Measurements from ENCODE around the gene CNTN5. TPM values are rescaled to one million over a fixed set of nuclear protein-coding genes. Genes with fewer than 3 reads are reported as not detected.
A peak's percentile ranks its signal among the peaks of the same experiment; 100 is the strongest.

The CNTN5 gene
- polyA plus RNA-seq, 3 donors = 14.5 to 19.1 (median 18.4) TPM

DNA sequence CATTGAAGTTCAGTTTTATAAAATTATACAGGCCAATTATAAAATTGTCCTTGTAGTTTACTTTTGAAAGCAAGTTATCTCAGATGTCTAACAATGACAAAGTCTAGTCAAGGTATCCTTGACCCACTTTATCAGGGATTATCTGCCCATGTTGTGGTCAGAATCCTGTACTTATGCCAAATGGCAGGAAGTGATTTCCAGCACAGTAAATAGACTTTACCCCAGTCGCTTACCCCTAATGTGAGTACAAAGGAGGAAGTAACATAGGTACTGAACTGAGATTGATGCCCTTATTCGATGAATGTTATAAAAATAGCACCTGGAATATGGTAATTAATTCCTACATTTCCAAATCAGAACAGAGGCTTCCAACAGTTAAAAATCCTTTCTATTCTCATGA is 355.7 kb downstream of the CNTN5 start:
- DNase-seq = no peak

DNA sequence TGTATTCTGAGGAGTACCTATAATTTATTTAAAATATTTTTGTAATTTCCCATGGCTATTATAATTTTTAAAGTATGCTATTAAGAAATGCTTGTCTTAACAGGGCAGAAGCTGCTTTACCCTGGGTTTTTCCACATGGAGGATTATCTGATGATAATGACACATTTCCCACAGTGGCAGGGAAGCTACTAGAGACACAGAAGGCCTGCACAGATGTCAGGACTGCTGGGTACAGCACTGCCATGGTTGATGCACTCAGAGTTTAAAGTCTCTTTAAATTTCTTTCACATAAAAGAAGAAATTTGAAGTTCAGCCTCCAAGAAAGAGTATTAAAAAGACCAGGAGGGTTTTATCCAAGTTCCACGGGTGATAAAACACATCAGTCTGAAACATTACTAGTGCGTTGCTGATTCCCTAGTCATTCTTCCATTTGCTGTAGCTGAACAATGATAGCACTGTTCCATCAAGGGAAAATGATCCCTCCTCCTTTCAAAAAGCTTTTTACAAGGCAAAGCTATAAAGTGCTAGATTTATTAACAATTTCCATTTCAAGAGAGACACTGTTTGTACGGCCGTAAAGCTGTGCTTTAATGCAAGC is 363.0 kb downstream of the CNTN5 start:
- peak; percentile 21 for DNase-seq

DNA sequence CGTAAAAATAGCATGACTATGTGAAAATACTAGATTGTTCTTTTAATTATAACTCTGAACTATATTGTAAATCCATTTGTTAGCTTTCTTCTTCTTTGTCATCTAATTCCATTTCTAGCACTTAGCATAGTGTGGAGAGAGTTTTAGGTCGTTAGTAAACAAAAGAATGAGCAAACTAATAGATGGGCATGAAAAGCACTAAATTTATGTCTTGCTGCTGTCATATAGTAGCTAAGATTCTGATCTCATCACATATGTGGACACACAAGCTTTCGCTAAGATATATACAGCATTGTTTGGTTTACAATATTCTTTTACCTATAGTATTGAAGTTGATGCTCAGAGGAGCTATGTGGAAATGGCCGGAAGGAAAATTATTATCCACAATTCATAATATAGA is 370.5 kb downstream of the CNTN5 start:
- DNase-seq = no peak

DNA sequence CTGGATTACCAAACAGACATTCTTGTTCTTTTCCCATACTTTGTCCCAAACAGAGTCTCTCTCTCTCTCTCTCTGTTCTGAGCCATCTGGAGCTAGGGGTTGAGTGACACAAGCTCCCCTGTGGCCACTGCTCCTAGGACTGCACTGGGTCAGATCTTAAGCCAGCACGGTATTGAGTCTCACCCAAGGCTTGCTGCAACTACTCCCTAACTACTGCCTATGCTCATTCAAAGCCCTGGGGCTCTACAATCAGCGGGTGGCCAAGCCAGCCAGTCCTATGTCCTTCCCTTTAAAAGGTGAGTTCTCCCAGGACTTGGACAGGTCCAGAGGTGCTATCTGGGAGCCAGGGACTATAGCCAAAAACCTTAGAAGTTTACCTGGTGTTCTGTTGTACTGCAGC is 385.6 kb downstream of the CNTN5 start:
- no peak for DNase-seq

DNA sequence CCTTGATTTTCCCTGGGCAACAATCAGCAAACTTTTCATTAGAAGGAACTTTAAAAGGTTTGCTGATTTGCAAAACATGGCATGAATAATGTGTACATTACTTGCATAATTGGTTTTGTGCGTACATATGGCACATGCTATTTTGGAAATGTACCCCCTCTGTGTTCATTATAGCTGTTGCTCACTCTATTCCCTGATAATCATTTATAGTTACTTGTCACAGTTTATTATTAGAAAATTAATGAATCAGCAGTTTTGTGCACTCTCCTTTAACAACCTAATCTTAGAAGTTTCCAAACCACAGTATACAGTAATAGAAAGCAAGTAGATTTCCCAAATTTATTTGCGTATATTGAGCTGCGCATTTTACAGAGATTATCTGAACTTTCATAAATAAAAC is 389.9 kb downstream of the CNTN5 start:
- no peak for DNase-seq

DNA sequence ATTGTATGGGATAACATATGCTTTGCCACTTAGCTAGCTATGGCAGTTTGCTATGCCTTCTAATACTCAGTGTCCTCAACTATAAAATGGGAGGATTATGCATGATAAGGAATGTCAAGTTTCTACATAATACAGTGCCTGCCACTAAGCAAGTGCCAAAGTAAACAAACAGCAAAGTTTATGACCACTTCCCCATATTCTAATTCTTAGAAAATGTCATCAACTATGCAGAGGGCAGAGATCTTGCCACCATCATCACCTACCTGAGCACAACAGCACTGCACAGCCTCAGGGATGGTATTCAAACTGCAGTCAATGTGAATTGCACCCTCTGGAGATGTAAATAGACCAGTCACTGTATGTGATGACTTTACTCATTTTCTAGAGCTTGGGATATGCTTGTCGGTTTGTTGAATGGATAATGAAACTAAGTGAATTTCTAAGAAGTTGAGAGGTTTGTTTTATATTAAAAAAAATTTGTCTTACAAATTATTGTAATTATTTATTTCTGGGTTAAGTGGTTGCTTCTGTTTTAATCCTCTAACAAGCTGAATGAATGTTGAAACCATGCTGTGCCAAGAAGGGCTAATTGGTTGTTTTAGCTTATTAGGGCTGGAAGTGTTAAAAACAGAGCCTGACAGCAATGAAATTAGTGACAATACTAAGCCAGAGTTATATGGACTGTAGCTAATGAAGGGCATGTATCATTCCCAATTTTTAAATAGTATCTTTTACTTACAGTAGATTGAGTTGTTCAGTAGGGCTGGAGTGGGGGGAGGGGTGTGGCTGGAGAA is 398.4 kb downstream of the CNTN5 start:
- no peak for DNase-seq

DNA sequence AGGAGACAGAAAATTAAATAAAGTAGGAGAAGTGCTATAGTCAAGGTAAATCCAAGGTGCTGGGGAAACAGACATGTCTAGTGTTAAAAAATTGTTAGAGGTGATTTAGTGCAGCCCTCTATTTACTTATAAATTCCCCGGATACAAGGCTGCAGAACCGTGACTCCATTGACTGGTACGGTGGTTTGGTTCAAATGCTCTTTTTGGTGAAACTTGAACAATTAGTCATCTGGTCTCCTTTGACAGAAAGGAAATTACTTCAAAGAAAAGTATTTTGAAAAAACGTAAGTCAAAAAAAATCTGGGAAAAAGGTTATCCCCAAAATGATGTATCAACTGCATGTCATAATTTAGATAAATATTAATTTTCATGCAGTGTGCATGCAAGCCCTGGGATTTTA is 399.2 kb downstream of the CNTN5 start:
- DNase-seq = no peak

DNA sequence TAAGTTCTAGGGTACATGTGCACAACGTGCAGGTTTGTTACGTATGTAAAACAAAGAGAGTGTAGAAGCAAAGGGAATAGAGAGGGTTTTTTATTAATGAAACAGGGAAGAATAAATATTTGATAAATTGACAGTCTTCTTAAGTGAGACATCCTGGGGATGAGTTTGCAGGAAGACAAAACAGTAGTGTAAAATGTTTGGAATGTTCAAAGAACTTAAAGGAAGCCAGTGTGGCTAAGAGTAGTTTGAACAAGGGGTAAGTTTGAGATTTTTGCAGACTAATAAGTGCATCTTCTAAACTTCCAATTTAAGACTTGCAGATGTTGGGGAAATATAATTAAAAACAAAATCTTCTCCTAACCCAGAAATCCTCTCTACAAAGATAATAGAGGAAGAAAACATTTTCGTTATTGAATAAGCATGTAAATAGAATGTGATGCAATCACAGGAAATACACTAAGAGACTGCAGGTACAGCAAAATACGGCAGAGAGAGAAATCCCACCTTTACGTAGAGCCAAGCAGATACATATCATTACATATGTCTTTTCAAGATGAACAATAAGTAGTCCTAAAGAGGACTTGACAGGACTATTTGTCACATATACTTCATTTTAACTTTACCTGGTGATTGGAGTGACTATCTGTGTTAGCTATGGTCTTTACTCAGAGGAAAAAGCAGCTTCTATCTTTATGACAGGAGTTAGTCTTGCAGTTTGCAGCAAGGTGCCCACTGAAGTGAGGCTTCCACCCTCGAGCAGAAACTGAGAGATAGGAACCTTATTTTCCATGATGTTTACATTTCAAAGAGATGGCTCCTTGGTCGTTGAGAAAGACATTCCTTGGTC is 402.1 kb downstream of the CNTN5 start:
- DNase-seq = no peak

DNA sequence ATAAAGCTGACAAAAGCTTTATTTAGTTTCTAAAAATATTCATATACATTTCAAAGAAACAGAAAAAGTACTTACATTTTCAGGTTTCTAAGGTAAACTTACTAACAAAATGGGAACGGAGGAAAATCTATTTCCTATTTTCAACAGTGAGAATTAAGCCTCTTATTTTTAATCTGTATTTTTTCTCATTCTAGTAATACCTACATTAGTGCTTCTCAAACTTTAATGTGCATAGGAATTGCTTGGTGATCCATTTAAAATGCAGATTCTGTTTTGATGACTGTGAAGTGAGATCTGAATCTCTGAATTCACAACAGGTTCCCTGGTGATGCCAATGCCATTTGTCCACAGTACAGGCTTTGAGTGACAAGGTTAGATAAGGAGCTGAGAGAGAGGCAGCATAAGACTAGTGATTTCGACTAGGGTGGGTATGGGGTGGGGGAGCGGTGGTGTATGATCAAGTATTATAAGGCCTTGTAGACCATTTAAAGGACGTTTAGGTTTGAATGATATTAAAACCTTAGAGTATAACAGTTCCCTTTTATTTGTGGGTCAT is 402.8 kb downstream of the CNTN5 start:
- DNase-seq = no peak

DNA sequence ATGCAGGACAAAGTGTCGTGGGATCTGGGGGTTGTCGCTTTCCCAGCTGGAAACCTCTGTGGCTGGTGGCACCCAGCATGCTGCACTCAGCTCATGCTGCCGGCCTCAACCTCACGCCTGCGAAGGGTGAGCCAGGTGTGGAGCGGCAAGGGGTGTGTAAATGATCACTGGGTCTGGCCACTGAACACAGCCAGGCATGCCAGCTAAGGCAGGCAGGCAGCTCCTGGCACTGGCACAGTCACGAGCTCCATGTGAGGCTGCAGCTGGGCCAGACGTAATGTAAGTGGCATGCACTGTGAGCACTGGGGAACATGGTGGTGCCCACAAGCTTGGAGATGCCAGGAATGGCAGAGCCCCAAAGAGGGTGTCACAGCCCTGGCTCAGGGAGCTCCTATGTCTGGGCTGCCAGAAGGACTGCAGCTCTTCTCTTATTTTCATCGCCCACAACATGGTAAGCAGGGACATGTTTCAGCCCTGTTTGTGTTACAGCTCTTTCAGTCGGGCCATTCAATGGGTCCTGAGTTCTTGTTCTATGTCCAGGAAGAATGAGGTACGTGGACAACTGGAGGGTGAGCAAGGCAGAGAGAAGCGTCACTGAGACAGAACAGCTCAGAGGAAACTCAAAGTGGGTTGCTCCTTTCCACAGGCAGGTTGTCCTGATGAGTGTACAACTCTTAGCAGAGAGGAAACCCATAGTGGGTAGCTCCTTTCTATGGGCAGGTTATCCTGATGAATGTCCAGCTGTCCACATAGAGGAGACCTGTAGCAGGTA is 403.8 kb downstream of the CNTN5 start:
- DNase-seq = no peak

DNA sequence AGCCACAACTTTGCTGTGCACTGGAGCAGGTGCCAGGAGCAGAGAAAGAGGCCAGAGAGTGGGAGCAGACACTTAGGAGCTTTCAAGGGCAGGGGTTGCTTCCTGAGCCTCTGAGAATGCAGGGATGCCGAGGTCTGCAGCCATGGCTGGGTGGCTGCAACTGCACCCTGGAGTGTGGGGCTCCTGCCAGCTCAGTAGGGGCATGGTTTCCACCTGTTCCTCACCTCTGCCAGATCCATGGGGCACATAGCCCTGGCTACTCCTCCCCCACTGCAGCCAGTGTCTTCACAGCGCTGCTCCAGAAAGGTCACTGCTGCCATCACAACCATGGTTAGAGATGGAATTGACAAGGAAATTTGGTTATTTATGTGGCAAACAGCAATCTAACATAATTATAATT is 404.8 kb downstream of the CNTN5 start:
- no peak for DNase-seq

DNA sequence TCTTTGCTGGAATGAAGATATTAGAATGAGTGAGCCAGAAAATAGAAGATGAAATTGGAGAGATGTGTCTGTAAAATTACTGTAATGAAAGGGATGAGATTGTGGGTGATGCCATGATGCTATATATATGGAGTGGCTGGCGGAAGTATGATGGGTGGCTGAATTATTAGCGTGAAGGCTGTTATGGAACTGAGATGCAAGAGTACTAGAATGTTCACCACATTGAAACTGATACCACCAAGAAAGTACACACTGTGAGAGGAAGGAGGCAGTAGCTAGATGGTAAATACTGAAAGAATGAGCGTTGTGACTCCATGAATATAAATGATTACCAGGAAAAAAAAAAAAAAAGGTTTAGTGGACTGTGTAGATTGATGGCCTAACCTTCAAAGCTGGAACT is 411.9 kb downstream of the CNTN5 start:
- DNase-seq = no peak

DNA sequence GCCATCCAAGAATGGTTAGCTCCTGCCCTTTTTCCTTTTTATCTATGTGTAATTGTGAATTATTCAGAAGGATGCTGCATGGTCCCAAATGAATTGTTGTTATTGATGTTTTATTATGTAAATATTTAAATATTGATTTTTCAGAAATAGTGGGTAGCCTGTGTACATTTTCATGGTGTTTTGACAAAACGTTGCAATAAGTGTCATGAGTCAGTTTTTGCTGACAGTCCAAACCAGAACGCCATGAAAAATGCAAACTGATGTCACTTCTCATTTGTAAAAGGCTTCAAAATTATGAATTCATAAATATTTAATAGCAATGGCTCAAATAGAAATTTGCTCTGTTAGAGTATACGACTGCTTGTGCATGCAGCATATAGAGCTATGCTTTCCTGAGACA is 422.5 kb downstream of the CNTN5 start:
- no peak for DNase-seq

DNA sequence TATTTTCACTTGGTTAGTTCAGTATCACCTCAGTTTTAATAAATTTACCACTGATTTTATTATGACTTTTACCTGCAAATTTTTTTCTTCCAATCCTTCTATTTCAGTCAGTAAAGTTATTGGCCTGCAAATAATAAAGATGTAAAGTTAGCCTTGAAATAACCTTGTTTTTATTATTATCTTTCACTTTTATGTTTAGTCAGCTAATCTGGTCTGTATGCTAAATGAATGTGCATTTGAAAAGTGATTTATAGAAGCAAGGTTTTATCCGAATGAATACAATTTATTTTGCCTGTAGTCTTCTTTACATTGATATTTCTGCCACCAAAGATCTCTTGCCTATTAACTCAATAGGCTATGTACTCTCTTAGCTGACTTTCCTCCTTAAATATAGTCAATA is 425.7 kb downstream of the CNTN5 start:
- no peak for DNase-seq

DNA sequence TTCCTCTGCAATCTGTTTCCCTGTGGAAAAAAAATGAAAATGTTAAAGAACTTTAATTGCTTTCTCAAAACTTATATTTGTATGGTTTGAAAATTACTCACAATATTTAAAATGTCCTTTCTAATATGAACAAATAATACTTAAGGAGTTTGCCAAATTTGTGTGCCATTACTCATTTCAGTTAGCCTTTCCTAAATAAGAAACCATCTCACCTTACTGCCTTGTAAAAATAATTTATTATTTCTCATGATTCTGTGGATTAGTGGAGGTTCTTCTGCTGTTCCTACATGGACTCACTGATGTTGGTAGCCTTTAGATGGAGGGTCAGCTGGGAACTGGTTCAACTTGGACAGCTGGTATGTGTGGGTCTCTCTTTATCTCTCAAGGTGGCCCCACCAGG is 428.6 kb downstream of the CNTN5 start:
- no peak for DNase-seq

DNA sequence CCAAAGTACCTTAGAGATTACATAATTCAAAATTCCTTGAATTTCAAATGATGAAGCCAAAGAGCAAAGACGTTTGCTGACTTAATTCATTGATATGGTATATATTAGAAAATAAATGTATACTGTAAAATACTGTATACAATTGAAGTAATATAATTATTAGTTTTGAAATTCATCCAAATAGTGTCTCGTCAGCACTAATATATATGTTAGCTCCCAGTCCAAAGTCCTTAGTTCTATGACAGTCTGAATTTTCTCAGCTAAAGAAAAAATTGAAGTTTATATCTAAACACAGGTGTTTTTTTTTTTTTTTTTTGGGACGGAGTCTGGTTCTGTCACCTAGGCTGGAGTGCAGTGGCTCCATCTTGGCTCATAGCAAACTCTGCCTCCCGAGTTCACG is 431.3 kb downstream of the CNTN5 start:
- no peak for DNase-seq

DNA sequence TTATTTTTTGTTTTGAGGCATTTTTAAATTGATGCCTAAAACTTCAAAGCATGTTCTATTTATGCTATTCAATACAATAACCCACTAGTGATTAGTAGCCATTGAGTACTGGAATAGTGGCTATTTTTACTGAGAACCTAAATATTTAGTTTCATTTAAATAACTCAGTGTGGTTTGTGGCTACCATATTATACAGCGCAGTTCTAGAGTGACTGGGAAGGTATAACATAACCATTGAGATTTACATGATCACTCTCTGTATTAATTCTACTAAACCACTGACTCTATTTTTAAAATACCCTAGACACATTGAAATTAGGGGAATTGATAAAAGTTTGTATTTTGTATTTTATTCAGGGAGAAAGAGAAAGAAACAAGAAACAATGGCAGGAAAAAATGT is 441.2 kb downstream of the CNTN5 start:
- DNase-seq = no peak

DNA sequence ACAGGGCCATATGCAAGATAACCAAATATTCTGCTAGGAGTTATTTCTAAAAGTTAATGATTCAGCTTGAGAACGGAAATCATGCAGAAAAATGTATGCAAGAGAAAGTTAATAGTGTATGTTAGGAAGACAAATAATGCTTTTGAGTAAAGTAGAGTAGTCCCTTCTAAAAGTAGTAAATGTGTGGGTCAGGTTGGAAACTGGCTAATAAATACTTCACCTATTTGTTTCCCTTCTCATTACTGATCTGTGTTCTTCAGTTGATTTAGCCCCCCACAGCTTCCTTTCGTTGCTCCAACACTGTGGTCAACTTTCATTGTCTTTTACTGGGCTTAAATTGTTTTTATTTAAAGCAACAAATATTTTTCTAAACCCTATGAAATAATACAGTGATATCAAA is 444.2 kb downstream of the CNTN5 start:
- no peak for DNase-seq

DNA sequence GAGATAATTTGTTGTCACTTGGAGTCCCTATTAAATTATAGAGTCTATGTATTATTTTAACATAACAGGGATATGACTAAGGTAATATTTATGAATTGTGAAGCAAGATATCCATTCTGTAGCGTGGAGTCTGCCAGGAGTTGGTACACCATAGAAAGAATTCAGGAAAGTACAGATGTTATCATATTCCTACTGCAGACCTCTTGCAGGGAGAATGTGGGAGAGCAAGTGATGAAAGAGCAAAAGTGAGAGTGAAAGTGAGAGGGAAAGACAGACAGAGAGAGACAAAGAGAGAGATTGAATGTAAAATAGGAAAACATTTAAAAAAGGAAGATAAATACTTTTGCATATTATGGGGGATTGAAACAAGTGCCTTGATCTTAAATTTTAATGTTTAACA is 468.8 kb downstream of the CNTN5 start:
- DNase-seq = no peak

DNA sequence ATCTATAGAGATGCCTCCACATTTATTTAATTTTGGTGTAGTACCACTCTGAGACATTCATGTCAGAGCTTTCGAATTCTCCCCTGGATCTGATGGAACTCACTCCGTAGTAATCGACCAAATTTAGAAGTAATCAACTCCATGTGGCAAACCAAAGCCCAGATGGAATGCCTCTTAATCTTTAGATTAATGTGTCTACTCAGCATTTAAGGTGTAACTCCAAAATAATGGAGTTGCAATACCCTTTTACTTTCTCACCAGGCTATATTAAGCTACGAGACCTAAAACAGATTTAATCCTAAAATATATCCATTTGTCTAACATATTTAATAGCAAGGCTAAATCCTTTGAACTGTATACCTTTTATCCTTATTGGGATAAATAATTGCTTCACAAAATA is 473.3 kb downstream of the CNTN5 start:
- DNase-seq = no peak

DNA sequence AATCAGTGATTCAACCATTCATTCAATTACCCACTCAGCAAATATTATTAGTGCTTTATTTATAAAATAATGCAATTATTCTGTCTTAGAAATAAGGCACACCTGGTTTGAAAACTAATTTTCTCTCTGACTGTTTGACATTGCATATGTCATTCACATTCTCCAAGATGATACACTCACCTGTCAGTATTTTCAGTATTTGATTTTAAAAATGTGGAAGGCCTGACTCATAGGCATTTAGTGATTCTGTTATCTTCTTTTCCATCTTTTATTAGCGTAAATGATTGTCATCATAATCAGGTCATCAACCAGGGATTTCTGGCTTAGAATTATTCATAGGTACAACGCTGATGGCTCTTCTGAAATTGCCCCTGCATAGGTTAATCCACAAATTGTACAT is 480.9 kb downstream of the CNTN5 start:
- no peak for DNase-seq

DNA sequence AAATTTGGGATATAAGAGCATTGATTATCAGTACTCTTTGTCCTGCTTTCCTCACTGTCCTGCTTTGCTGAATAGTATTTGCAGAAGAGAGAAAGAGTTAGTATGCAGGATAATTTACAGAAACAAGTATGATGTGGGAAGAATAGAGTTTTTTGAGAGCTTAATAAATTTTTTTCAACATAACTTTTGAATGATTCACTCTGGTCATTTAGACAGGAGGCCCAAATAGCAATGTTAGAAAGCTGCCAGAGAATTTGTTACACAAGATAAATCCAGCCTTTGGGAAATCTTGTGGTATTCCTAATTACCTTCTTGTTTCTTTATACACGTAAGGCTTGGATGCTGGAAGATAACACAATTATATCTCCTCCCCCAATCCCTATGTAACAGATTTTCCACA is 484.6 kb downstream of the CNTN5 start:
- no peak for DNase-seq
